Measurements from ENCODE around the gene NLE1. TPM values are rescaled to one million over a fixed set of nuclear protein-coding genes. Genes with fewer than 3 reads are reported as not detected.
"Not testable (repeated sequence)": the region's sequence is repeated elsewhere in the genome, so short reads cannot be mapped to it uniquely, and the experiment has no call there.

Gene NLE1
- total and polyA plus RNA-seq, 5 donors from 2014 or later, result 3.1 to 9.8 (median 4.0) TPM

DNA sequence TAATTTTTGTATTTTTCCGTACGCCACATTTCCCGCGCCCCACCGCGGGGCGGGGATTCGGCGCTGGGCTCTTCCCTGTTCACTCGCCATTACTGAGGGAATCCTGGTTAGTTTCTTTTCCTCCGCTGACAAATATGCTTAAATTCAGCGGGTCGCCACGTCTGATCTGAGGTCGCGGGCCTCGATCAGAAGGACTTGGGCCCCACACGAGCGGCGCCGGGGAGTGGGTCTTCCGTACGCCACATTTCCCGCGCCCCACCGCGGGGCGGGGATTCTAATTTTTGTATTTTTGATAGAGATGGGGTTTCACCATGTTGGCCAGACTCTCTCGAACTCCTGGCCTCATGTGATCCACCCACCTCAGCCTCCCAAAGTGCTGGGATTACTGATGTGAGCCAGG, 9.0 kb upstream of the NLE1 start:
- not testable (repeated sequence) for H3K36me3 Mint-ChIP-seq; ATAC-seq (ENCODE audit: low read depth in 2 of 2); H3K27me3 ChIP-seq (ENCODE audit: control insufficient read depth, insufficient read depth, low read length); H3K4me1 ChIP-seq (ENCODE audit: control insufficient read depth, insufficient read depth, low read length, poor library complexity, severe bottlenecking); H3K9me3 Mint-ChIP-seq; H3K4me3 ChIP-seq (ENCODE audit: low read depth, low read length); H3K4me1 Mint-ChIP-seq; H3K27ac ChIP-seq (ENCODE audit: insufficient read depth, low read length, poor library complexity, severe bottlenecking); DNase-seq; H3K36me3 ChIP-seq (ENCODE audit: control insufficient read depth, insufficient read depth, low read length); H3K9me3 ChIP-seq (ENCODE audit: control insufficient read depth in 2 of 2, low read length in 2 of 2); H3K27me3 Mint-ChIP-seq
- Mint-ChIP-seq H3K4me3 (peak overlapping the region in 1 of 4 donors; percentile 74), H3K27ac (peak overlapping the region in 1 of 3 donors; percentile 38)

DNA sequence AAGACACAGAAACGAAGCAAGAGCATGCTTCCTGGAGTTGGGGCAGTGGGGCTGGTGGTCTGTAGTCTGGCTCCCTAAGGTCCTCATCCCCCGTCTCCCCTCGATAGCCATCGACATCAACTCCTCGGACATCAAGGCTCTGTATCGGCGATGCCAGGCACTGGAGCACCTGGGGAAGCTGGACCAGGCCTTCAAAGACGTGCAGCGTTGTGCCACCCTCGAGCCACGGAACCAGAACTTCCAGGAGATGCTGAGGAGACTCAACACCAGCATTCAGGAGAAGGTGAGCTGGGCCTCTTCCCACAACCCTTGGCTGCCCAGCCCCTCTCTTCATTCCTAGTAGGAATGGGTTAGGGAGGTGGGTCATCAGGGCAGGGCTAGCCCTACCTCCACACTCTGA, 7.8 kb upstream of the NLE1 start:
- no peak overlapping the region for H3K27ac ChIP-seq (ENCODE audit: insufficient read depth, low read length, poor library complexity, severe bottlenecking)
- H3K4me3 ChIP-seq (ENCODE audit: low read depth, low read length), result no peak overlapping the region
- H3K27ac Mint-ChIP-seq, result no peak overlapping the region
- no peaks in the 10 kb centered on the region for H3K4me1 Mint-ChIP-seq
- no peaks in the 10 kb centered on the region for H3K36me3 ChIP-seq (ENCODE audit: control insufficient read depth, insufficient read depth, low read length)
- H3K36me3 Mint-ChIP-seq, result no peaks in the 10 kb centered on the region
- H3K27me3 ChIP-seq (ENCODE audit: control insufficient read depth, insufficient read depth, low read length), result no peaks in the 10 kb centered on the region
- no peak for DNase-seq
- no peaks in the 10 kb centered on the region for H3K4me1 ChIP-seq (ENCODE audit: control insufficient read depth, insufficient read depth, low read length, poor library complexity, severe bottlenecking)
- H3K9me3 Mint-ChIP-seq, result peaks cover 0 to 2% (median 0%) of the 10 kb centered on the region in 7 donors
- H3K4me3 Mint-ChIP-seq, result no peak overlapping the region
- no peaks in the 10 kb centered on the region for H3K9me3 ChIP-seq (ENCODE audit: control insufficient read depth in 2 of 2, low read length in 2 of 2)
- H3K27me3 Mint-ChIP-seq, result peaks cover 8% of the 10 kb centered on the region
- no peak for ATAC-seq (ENCODE audit: low read depth in 2 of 2)

DNA sequence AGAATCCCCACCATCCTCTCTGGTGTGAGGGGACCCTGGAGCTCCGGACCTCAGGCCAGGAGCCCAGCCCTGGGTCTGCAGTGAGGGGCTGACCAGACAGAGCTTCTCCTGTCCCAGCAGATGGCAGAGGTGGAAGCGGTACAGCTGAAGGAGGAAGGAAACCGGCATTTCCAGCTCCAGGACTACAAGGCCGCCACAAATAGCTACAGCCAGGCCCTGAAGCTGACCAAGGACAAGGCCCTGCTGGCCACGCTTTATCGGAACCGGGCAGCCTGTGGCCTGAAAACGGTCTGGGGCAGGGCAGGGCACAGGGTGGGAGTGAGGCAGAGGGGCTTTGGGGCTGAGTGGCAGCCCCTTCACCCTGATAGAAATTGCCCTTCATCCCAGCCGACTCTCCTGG, 6.0 kb upstream of the NLE1 start:
- peak overlapping the region in 1 of 3 donors; percentile 46 for H3K27ac Mint-ChIP-seq
- H3K27ac ChIP-seq (ENCODE audit: insufficient read depth, low read length, poor library complexity, severe bottlenecking), result no peak overlapping the region
- no peaks in the 10 kb centered on the region for H3K27me3 ChIP-seq (ENCODE audit: control insufficient read depth, insufficient read depth, low read length)
- no peaks in the 10 kb centered on the region for H3K9me3 ChIP-seq (ENCODE audit: control insufficient read depth in 2 of 2, low read length in 2 of 2)
- peaks cover 0 to 7% (median 0%) of the 10 kb centered on the region in 4 donors for H3K4me1 Mint-ChIP-seq
- peaks cover 8% of the 10 kb centered on the region for H3K27me3 Mint-ChIP-seq
- no peaks in the 10 kb centered on the region for H3K4me1 ChIP-seq (ENCODE audit: control insufficient read depth, insufficient read depth, low read length, poor library complexity, severe bottlenecking)
- peaks cover 0 to 2% (median 0%) of the 10 kb centered on the region in 7 donors for H3K9me3 Mint-ChIP-seq
- H3K36me3 ChIP-seq (ENCODE audit: control insufficient read depth, insufficient read depth, low read length), result no peaks in the 10 kb centered on the region
- H3K4me3 Mint-ChIP-seq, result no peak overlapping the region
- no peak overlapping the region for H3K4me3 ChIP-seq (ENCODE audit: low read depth, low read length)
- DNase-seq (no peak), ATAC-seq (ENCODE audit: low read depth in 2 of 2) (no peak)
- H3K36me3 Mint-ChIP-seq, result no peaks in the 10 kb centered on the region

DNA sequence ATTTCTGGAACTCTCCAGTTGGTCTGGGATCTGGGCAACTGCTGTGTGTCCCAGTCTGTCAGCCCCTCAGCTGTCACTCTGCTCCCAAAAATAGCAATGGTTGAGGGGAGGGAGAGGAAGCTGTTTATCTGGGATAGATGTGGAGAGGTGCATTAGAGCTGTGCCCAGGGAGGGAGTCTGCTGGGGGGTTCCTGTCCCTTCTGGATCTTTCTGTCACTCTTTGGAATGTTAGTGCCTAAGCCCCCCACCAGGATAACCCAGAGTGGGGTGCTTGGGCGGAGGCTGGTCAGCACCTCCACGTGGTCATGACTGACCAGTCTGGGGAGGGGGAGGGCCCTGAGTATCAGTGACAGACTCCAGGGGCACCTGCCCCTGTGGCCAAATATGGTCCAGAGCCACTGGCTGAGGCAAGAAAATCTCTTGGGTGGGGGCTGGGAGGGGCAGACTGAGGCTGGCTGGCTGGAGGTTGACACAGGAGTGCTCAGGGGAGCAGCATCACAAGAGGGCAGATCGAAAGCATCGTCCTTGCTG, 5.3 kb upstream of the NLE1 start, which contains the start of gene UNC45B:
UNC45B (plus strand) TSS at position 443 of the 531 bp plus-strand sequence. CDS start 447 bp downstream, outside the sequence.
- H3K4me3 ChIP-seq (ENCODE audit: low read depth, low read length), result no peak within 1 kb of the TSS
- Mint-ChIP-seq H3K4me3 (no peak within 1 kb of the TSS), H3K27me3 (peaks cover under 1% of the 10 kb centered on the region), H3K27ac (peak within 1 kb of the TSS in 1 of 3 donors; percentile 46), H3K4me1 (peaks cover 0 to 9% (median under 1%) of the 10 kb centered on the region in 4 donors), H3K9me3 (peaks cover 0 to 2% (median 0%) of the 10 kb centered on the region in 7 donors), H3K36me3 (no peaks in the 10 kb centered on the region)
- H3K27me3 ChIP-seq (ENCODE audit: control insufficient read depth, insufficient read depth, low read length), result no peaks in the 10 kb centered on the region
- no peak for ATAC-seq (ENCODE audit: low read depth in 2 of 2)
- no peak within 1 kb of the TSS for H3K27ac ChIP-seq (ENCODE audit: insufficient read depth, low read length, poor library complexity, severe bottlenecking)
- H3K36me3 ChIP-seq (ENCODE audit: control insufficient read depth, insufficient read depth, low read length), result no peaks in the 10 kb centered on the region
- H3K9me3 ChIP-seq (ENCODE audit: control insufficient read depth in 2 of 2, low read length in 2 of 2), result no peaks in the 10 kb centered on the region
- no peak for DNase-seq
- peaks cover 2% of the 10 kb centered on the region for H3K4me1 ChIP-seq (ENCODE audit: control insufficient read depth, insufficient read depth, low read length, poor library complexity, severe bottlenecking)

DNA sequence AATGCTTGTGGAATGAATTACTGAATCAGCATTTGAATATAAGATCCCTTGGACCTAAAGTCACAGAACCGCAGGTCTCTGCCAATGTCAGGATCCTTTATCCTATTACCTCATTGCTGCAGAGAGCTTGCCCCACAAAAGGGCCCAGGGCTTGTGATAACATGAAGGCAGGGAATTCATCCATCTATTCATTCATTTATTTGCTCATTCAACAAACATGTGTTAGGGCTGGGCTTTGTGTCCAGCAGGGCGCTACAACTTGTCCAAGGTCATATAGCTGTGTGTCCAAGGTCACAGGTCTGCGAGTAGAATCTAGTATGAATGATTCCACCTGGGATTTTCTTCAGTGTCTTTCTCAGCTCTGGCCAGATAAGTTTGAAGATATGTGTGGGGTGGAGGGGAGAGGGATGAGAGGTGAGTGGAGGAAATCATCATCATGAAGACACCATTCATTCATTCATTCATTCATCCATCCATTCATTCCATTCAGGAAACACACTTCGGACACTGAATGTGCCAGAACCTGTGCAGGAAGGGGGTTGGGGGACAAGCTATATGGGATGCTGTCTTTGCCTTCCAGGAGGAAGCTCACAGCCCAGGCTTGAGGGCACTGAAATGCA, 4.2 kb upstream of the NLE1 start:
- ATAC-seq (ENCODE audit: low read depth in 2 of 2) (no peak), DNase-seq (no peak)
- Mint-ChIP-seq H3K4me1 (peaks cover 0 to 15% (median 6%) of the 10 kb centered on the region in 4 donors), H3K4me3 (no peak overlapping the region), H3K27me3 (no peaks in the 10 kb centered on the region), H3K27ac (no peak overlapping the region), H3K36me3 (no peaks in the 10 kb centered on the region), H3K9me3 (peaks cover 0 to 2% (median 0%) of the 10 kb centered on the region in 7 donors)
- Histone ChIP-seq H3K9me3 (ENCODE audit: control insufficient read depth in 2 of 2, low read length in 2 of 2) (no peaks in the 10 kb centered on the region), H3K27me3 (ENCODE audit: control insufficient read depth, insufficient read depth, low read length) (no peaks in the 10 kb centered on the region), H3K36me3 (ENCODE audit: control insufficient read depth, insufficient read depth, low read length) (no peaks in the 10 kb centered on the region), H3K27ac (ENCODE audit: insufficient read depth, low read length, poor library complexity, severe bottlenecking) (no peak overlapping the region), H3K4me1 (ENCODE audit: control insufficient read depth, insufficient read depth, low read length, poor library complexity, severe bottlenecking) (peaks cover 9% of the 10 kb centered on the region), H3K4me3 (ENCODE audit: low read depth, low read length) (no peak overlapping the region)

DNA sequence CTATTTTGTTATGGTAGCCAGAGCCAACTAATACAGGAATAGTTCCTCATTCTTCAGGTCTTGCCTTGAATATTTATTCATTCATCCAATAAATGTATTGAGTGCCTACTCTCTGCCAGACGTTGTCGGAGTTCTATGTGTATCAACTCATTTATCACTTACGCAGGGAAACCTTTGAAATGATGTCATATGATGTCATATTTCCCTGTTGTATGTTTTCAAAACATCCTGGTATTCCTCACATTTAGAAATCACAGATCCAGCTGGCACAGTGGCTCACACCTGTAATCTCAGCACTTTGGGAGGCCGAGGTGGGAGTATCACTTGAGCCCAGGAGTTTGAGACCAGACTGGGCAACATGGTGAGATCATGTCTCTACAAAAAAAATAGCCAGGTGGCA, 2.7 kb upstream of the NLE1 start:
- peaks cover 0 to 25% (median 12%) of the 10 kb centered on the region in 4 donors for H3K4me1 Mint-ChIP-seq
- peaks cover 23% of the 10 kb centered on the region for H3K4me1 ChIP-seq (ENCODE audit: control insufficient read depth, insufficient read depth, low read length, poor library complexity, severe bottlenecking)
- H3K27ac ChIP-seq (ENCODE audit: insufficient read depth, low read length, poor library complexity, severe bottlenecking), result no peak overlapping the region
- H3K27me3 Mint-ChIP-seq, result no peaks in the 10 kb centered on the region
- no peaks in the 10 kb centered on the region for H3K36me3 Mint-ChIP-seq
- H3K9me3 ChIP-seq (ENCODE audit: control insufficient read depth in 2 of 2, low read length in 2 of 2), result no peaks in the 10 kb centered on the region
- H3K4me3 ChIP-seq (ENCODE audit: low read depth, low read length), result no peak overlapping the region
- H3K27ac Mint-ChIP-seq, result no peak overlapping the region
- no peaks in the 10 kb centered on the region for H3K27me3 ChIP-seq (ENCODE audit: control insufficient read depth, insufficient read depth, low read length)
- peaks cover 0 to 2% (median 0%) of the 10 kb centered on the region in 7 donors for H3K9me3 Mint-ChIP-seq
- peaks cover under 1% of the 10 kb centered on the region for H3K36me3 ChIP-seq (ENCODE audit: control insufficient read depth, insufficient read depth, low read length)
- ATAC-seq (ENCODE audit: low read depth in 2 of 2), result no peak
- peak overlapping the region in 1 of 4 donors; percentile 41 for H3K4me3 Mint-ChIP-seq
- DNase-seq, result no peak

DNA sequence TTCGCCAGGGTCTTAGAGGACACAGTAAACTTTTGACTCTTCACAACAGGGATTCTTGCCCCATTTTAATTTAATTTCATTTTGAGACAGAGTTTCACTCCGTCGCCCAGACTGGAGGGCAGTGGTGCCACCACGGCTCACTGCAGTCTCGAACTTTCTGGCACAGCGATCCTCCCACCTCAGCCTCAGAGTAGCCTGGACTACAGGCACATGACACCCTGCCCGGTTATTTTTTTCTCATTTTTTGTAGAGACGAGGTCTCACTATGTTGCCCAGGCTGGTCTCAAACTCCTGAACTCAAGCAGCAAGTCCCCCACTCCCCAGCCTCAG, 329 bp upstream of the NLE1 start:
- Mint-ChIP-seq H3K9me3 (no peaks in the 10 kb centered on the region), H3K36me3 (peaks cover 5% of the 10 kb centered on the region), H3K27ac (peak overlapping the region; percentile 82 to 87 (median 86)), H3K27me3 (no peaks in the 10 kb centered on the region), H3K4me1 (peaks cover 0 to 32% (median 12%) of the 10 kb centered on the region in 4 donors), H3K4me3 (peak overlapping the region; percentile 86 to 90 (median 90))
- Histone ChIP-seq H3K27me3 (ENCODE audit: control insufficient read depth, insufficient read depth, low read length) (no peaks in the 10 kb centered on the region), H3K9me3 (ENCODE audit: control insufficient read depth in 2 of 2, low read length in 2 of 2) (no peaks in the 10 kb centered on the region), H3K27ac (ENCODE audit: insufficient read depth, low read length, poor library complexity, severe bottlenecking) (no peak overlapping the region), H3K36me3 (ENCODE audit: control insufficient read depth, insufficient read depth, low read length) (peaks cover 21% of the 10 kb centered on the region), H3K4me3 (ENCODE audit: low read depth, low read length) (peak overlapping the region; percentile 55), H3K4me1 (ENCODE audit: control insufficient read depth, insufficient read depth, low read length, poor library complexity, severe bottlenecking) (peaks cover 24% of the 10 kb centered on the region)
- DNase-seq (no peak), ATAC-seq (ENCODE audit: low read depth in 2 of 2) (no peak)

DNA sequence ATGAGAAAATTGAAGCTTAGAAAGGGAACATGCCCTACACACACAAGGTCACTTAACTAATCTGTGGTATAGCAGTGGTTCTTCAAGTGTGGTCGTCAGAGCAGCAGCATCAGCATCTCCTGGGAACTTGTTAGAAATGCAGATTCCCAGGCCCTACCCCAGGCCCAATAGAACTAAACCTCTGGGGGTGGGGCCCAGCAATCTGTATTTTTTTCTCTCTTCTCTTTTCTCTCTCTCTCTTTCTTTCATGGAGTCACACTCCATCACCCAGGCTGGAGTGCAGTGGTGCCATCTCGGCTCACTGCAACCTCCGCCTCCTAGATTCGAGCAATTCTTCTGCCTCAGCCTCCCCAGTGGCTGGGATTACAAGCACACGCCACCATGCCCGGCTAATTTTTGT, 3.9 kb downstream of the NLE1 start:
- Mint-ChIP-seq H3K27me3 (no peaks in the 10 kb centered on the region), H3K27ac (peak overlapping the region in 2 of 3 donors; percentile 38 to 71), H3K4me3 (peak overlapping the region in 1 of 4 donors; percentile 17), H3K36me3 (peaks cover 23% of the 10 kb centered on the region), H3K4me1 (peaks cover 5 to 25% (median 12%) of the 10 kb centered on the region in 4 donors), H3K9me3 (no peaks in the 10 kb centered on the region)
- no peaks in the 10 kb centered on the region for H3K9me3 ChIP-seq (ENCODE audit: control insufficient read depth in 2 of 2, low read length in 2 of 2)
- DNase-seq (no peak), ATAC-seq (ENCODE audit: low read depth in 2 of 2) (no peak)
- H3K4me3 ChIP-seq (ENCODE audit: low read depth, low read length), result no peak overlapping the region
- H3K27ac ChIP-seq (ENCODE audit: insufficient read depth, low read length, poor library complexity, severe bottlenecking), result no peak overlapping the region
- no peaks in the 10 kb centered on the region for H3K27me3 ChIP-seq (ENCODE audit: control insufficient read depth, insufficient read depth, low read length)
- H3K36me3 ChIP-seq (ENCODE audit: control insufficient read depth, insufficient read depth, low read length), result peaks cover 61% of the 10 kb centered on the region
- peaks cover 24% of the 10 kb centered on the region for H3K4me1 ChIP-seq (ENCODE audit: control insufficient read depth, insufficient read depth, low read length, poor library complexity, severe bottlenecking)
